HEK293 (cell line): ENCODE measurements around the gene PLCB1.

Experiments used
- CTCF ChIA-PET: fragments of 350-600 bp; formaldehyde crosslinking; extraction: SDS; loops from one replicate; lab custom pipeline; 2021; ENCODE audit warnings: antibody characterized with exemption; lab: Yijun Ruan, JAX
- POLR2A ChIA-PET: fragments of 300-600 bp; formaldehyde crosslinking; extraction: SDS; loops from one replicate; lab custom pipeline; 2020; ENCODE audit warnings: antibody characterized with exemption, inconsistent platforms; lab: Yijun Ruan, JAX
- H3K27ac ChIP-seq: fragments of 200-500 bp; sonication (Bioruptor generic); 2 replicates; pipeline ENCODE4 v1.5.1; 2014; ENCODE audit warnings: low read depth, low read length, control low read depth, inconsistent platforms; ENCODE audit errors: extremely low read depth
- H3K36me3 ChIP-seq, 2 experiments: fragments of 200-500 bp in 1 of 2; sonication (Bioruptor generic) in 1 of 2; 1 replicate in 1 of 2; 2 replicates in 1 of 2; pipeline ENCODE4 v1.5.1; 2014 to 2017; ENCODE audit warnings: inconsistent platforms in 2 of 2, low read length in 2 of 2; ENCODE audit not compliant: control insufficient read depth in 2 of 2, insufficient read depth in 1 of 2
- H3K4me1 ChIP-seq: fragments of 200-500 bp; sonication (Bioruptor generic); 2 replicates; pipeline ENCODE4 v1.5.1; 2014; ENCODE audit warnings: mild to moderate bottlenecking, low read length, inconsistent platforms; ENCODE audit not compliant: control insufficient read depth, insufficient read depth
- H3K4me3 ChIP-seq: 2 replicates; pipeline ENCODE4 v1.5.1; 2011; ENCODE audit warnings: low read depth, mild to moderate bottlenecking, control low read depth, low read length, moderate library complexity
- H3K9me3 ChIP-seq: fragments of 200-500 bp; sonication (Bioruptor generic); 2 replicates; pipeline ENCODE4 v1.5.1; 2014; ENCODE audit warnings: low read depth, low read length, inconsistent platforms; ENCODE audit not compliant: control insufficient read depth, insufficient read depth
- CTCF ChIP-seq: fragments of 450-650 bp; formaldehyde crosslinking; IDR thresholded peaks from 2 replicates; pipeline ENCODE4 v1.5.1; 2016; ENCODE audit warnings: missing biosample characterization, missing genetic modification characterization
- EGR2 ChIP-seq: fragments of 450-650 bp; formaldehyde crosslinking; IDR thresholded peaks from 2 replicates; pipeline ENCODE4 v1.5.1; 2016; ENCODE audit warnings: low read depth, missing biosample characterization, missing genetic modification characterization
- FEZF1 ChIP-seq: fragments of 450-650 bp; formaldehyde crosslinking; IDR thresholded peaks from 2 replicates; pipeline ENCODE4 v1.5.1; 2016; ENCODE audit warnings: missing biosample characterization, missing genetic modification characterization
- GLIS1 ChIP-seq: fragments of 450-650 bp; formaldehyde crosslinking; IDR thresholded peaks from 2 replicates; pipeline ENCODE4 v1.5.1; 2016; ENCODE audit warnings: missing biosample characterization, missing genetic modification characterization
- MZF1 ChIP-seq: fragments of 450-650 bp; formaldehyde crosslinking; IDR thresholded peaks from 2 replicates; pipeline ENCODE4 v1.5.1; 2017; ENCODE audit warnings: missing biosample characterization, missing genetic modification characterization, borderline replicate concordance
- PATZ1 ChIP-seq: fragments of 450-650 bp; formaldehyde crosslinking; IDR thresholded peaks from 2 replicates; pipeline ENCODE4 v1.5.1; 2016; ENCODE audit warnings: missing biosample characterization, missing genetic modification characterization
- PRDM1 ChIP-seq: fragments of 450-650 bp; formaldehyde crosslinking; IDR thresholded peaks from 2 replicates; pipeline ENCODE4; 2016; ENCODE audit warnings: missing biosample characterization, missing genetic modification characterization
- SALL2 ChIP-seq: fragments of 450-650 bp; formaldehyde crosslinking; IDR thresholded peaks from 2 replicates; pipeline ENCODE4 v1.5.0; 2017; ENCODE audit warnings: missing biosample characterization, mild to moderate bottlenecking, missing genetic modification characterization, borderline replicate concordance
- SETDB1 ChIP-seq: IDR thresholded peaks from one replicate; pipeline ENCODE4 v1.6.1; 2017; ENCODE audit warnings: mild to moderate bottlenecking, low read length, moderate library complexity, mixed read lengths; ENCODE audit not compliant: insufficient read length
- TRIM28 ChIP-seq: IDR thresholded peaks from 2 replicates; pipeline ENCODE4 v1.6.1; 2011; ENCODE audit warnings: low read length, control low read depth, borderline replicate concordance
- YY2 ChIP-seq: fragments of 450-650 bp; formaldehyde crosslinking; IDR thresholded peaks from 2 replicates; pipeline ENCODE4 v1.5.1; 2016; ENCODE audit warnings: missing biosample characterization, missing genetic modification characterization
- ZBTB1 ChIP-seq: fragments of 450-650 bp; formaldehyde crosslinking; IDR thresholded peaks from 2 replicates; pipeline ENCODE4 v1.5.1; 2016; ENCODE audit warnings: missing biosample characterization, missing genetic modification characterization
- ZBTB26 ChIP-seq: fragments of 450-650 bp; formaldehyde crosslinking; optimal IDR thresholded peaks from 2 replicates; pipeline ENCODE3; 2016; ENCODE audit warnings: missing biosample characterization, mild to moderate bottlenecking, missing genetic modification characterization
- ZBTB6 ChIP-seq: fragments of 450-650 bp; formaldehyde crosslinking; IDR thresholded peaks from 2 replicates; pipeline ENCODE4 v1.5.1; 2017; ENCODE audit warnings: missing biosample characterization, missing genetic modification characterization
- ZFHX2 ChIP-seq: fragments of 450-650 bp; formaldehyde crosslinking; conservative IDR thresholded peaks from 2 replicates; pipeline ENCODE4 v1.5.1; 2016; ENCODE audit warnings: missing biosample characterization, missing genetic modification characterization
- ZIC2 ChIP-seq: fragments of 450-650 bp; formaldehyde crosslinking; IDR thresholded peaks from 2 replicates; pipeline ENCODE4 v1.5.1; 2016; ENCODE audit warnings: missing biosample characterization, missing genetic modification characterization
- ZNF10 ChIP-seq: fragments of 450-650 bp; formaldehyde crosslinking; IDR thresholded peaks from 2 replicates; pipeline ENCODE4 v1.5.1; 2017; ENCODE audit warnings: missing biosample characterization, missing genetic modification characterization
- ZNF138 ChIP-seq: fragments of 450-650 bp; formaldehyde crosslinking; IDR thresholded peaks from 2 replicates; pipeline ENCODE4 v1.5.1; 2016; ENCODE audit warnings: missing biosample characterization, missing genetic modification characterization, borderline replicate concordance
- ZNF146 ChIP-seq: fragments of 450-650 bp; formaldehyde crosslinking; IDR thresholded peaks from 2 replicates; pipeline ENCODE4 v1.5.1; 2016; ENCODE audit warnings: missing biosample characterization, missing genetic modification characterization
- ZNF292 ChIP-seq: fragments of 450-650 bp; formaldehyde crosslinking; IDR thresholded peaks from 2 replicates; pipeline ENCODE4 v1.5.1; 2016; ENCODE audit warnings: low read depth, missing biosample characterization, missing genetic modification characterization, borderline replicate concordance
- ZNF335 ChIP-seq: fragments of 450-650 bp; formaldehyde crosslinking; conservative IDR thresholded peaks from 2 replicates; pipeline ENCODE4 v1.5.1; 2016; ENCODE audit warnings: missing biosample characterization, missing genetic modification characterization
- ZNF433 ChIP-seq: fragments of 450-650 bp; formaldehyde crosslinking; IDR thresholded peaks from 2 replicates; pipeline ENCODE4 v1.5.1; 2016; ENCODE audit warnings: missing biosample characterization, missing genetic modification characterization, low read depth
- ZNF514 ChIP-seq: fragments of 450-650 bp; formaldehyde crosslinking; IDR thresholded peaks from 2 replicates; pipeline ENCODE4 v1.5.1; 2016; ENCODE audit warnings: missing biosample characterization, missing genetic modification characterization
- ZNF558 ChIP-seq: fragments of 450-650 bp; formaldehyde crosslinking; IDR thresholded peaks from 2 replicates; pipeline ENCODE4 v1.5.1; 2016; ENCODE audit warnings: missing biosample characterization, missing genetic modification characterization
- ZNF621 ChIP-seq: fragments of 450-650 bp; formaldehyde crosslinking; IDR thresholded peaks from 2 replicates; pipeline ENCODE4 v1.5.1; 2017; ENCODE audit warnings: missing biosample characterization, missing genetic modification characterization
- ZNF624 ChIP-seq: fragments of 450-650 bp; formaldehyde crosslinking; IDR thresholded peaks from 2 replicates; pipeline ENCODE4 v1.5.1; 2017; ENCODE audit warnings: missing biosample characterization, missing genetic modification characterization
- ZNF654 ChIP-seq: fragments of 450-650 bp; formaldehyde crosslinking; IDR thresholded peaks from 2 replicates; pipeline ENCODE4 v1.5.1; 2016; ENCODE audit warnings: low read depth, missing biosample characterization, missing genetic modification characterization
- ZNF701 ChIP-seq: fragments of 450-650 bp; formaldehyde crosslinking; IDR thresholded peaks from 2 replicates; pipeline ENCODE4 v1.5.1; 2016; ENCODE audit warnings: missing biosample characterization, missing genetic modification characterization
- ZNF776 ChIP-seq: fragments of 450-650 bp; formaldehyde crosslinking; IDR thresholded peaks from 2 replicates; pipeline ENCODE4 v1.5.0; 2017; ENCODE audit warnings: missing biosample characterization, missing genetic modification characterization, borderline replicate concordance
- ZNF785 ChIP-seq: fragments of 450-650 bp; formaldehyde crosslinking; IDR thresholded peaks from 2 replicates; pipeline ENCODE4 v1.5.1; 2016; ENCODE audit warnings: missing biosample characterization, missing genetic modification characterization

The PLCB1 gene

GRCh38 chr20:8265588-8265987 lies 133.5 kb downstream of the PLCB1 start:
- TF ChIP-seq SALL2 (tag by site-specific recombination) (no peak), ZNF146 (tag by site-specific recombination) (no peak), MZF1 (tag by site-specific recombination) (no peak), ZNF10 (no peak), EGR2 (tag by site-specific recombination) (no peak), PRDM1 (no peak), ZNF433 (tag by site-specific recombination) (no peak)
- H3K4me3 ChIP-seq: no peak overlapping the region
- H3K36me3 ChIP-seq: no peaks in the 10 kb centered on the region
- ChIA-PET CTCF (no interaction called here), POLR2A (no interaction called here)
- no peaks in the 10 kb centered on the region for H3K9me3 ChIP-seq
- H3K4me1 ChIP-seq: no peaks in the 10 kb centered on the region
- H3K27ac ChIP-seq: no peak overlapping the region

GRCh38 chr20:8267009-8267408 lies 134.9 kb downstream of the PLCB1 start:
- CTCF ChIA-PET: interaction anchor here (0.7 kb wide), 2 partner anchors 13 to 123 kb away, joined by 3 to 6 read pairs; no protein-coding TSS in a partner anchor
- no peak for TF ChIP-seq CTCF (tag by site-specific recombination)
- peak; percentile 22 for TF ChIP-seq ZFHX2 (tag by site-specific recombination)
- TF ChIP-seq PATZ1: no peak
- TF ChIP-seq ZBTB26 (tag by site-specific recombination): no peak
- TF ChIP-seq ZNF701 (tag by site-specific recombination): no peak
- TF ChIP-seq GLIS1 (tag by site-specific recombination): 0 out of 2 replicates have a peak, but pooled peaks have one; percentile 19
- TF ChIP-seq ZNF138 (tag by site-specific recombination): no peak
- no peak for TF ChIP-seq ZNF624 (tag by site-specific recombination)
- peak; percentile 23; the same call in 1 of the 2 replicates for TF ChIP-seq EGR2 (tag by site-specific recombination)
- TF ChIP-seq ZNF785 (tag by site-specific recombination): no peak
- no peak for TF ChIP-seq ZNF621 (tag by site-specific recombination)
- TF ChIP-seq ZNF558 (tag by site-specific recombination): no peak
- TF ChIP-seq ZNF335 (tag by site-specific recombination): no peak
- TF ChIP-seq FEZF1 (tag by site-specific recombination): no peak
- TF ChIP-seq ZNF433 (tag by site-specific recombination): no peak
- TF ChIP-seq SETDB1: no peak
- TF ChIP-seq ZNF292: no peak
- no peak for TF ChIP-seq TRIM28
- TF ChIP-seq ZNF776 (tag by site-specific recombination): no peak
- TF ChIP-seq ZBTB1 (tag by site-specific recombination): no peak
- no peak for TF ChIP-seq ZNF514 (tag by site-specific recombination)
- no peak for TF ChIP-seq ZBTB6
- no peak for TF ChIP-seq YY2 (tag by site-specific recombination)
- TF ChIP-seq ZNF654 (tag by site-specific recombination): no peak
- no peak for TF ChIP-seq SALL2 (tag by site-specific recombination)
- peak; percentile 75 for TF ChIP-seq ZIC2 (tag by site-specific recombination)

More at GRCh38 chr20:8267009-8267408, 134.9 kb downstream of the PLCB1 start:
- POLR2A ChIA-PET: no interaction called here
- Histone ChIP-seq H3K36me3 (no peaks in the 10 kb centered on the region), H3K4me3 (no peak overlapping the region), H3K4me1 (peaks cover 3% of the 10 kb centered on the region), H3K27ac (no peak overlapping the region), H3K9me3 (no peaks in the 10 kb centered on the region)
